Measurements from ENCODE around the gene MRPL11.

MRPL11 gene

DNA sequence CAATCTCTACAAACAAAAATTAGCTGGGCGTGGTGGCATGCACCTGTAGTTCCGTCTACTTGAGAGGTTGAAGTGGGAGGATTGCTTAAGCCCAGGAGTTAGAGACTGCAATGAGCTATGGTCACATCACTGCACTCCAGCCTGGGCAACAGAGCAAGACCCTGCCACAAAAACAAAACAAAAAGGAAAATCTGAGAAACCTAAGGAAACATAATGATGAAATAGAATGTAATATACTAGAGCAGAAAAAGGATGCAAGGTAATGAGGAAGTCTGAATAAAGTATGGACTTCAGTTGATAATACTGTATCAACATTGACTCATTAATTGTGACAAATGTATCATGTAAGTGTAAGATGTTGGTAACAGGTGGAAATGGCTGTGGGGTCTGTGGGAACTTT, 9.7 kb downstream of the MRPL11 start:
- DNase-seq, result no peak

DNA sequence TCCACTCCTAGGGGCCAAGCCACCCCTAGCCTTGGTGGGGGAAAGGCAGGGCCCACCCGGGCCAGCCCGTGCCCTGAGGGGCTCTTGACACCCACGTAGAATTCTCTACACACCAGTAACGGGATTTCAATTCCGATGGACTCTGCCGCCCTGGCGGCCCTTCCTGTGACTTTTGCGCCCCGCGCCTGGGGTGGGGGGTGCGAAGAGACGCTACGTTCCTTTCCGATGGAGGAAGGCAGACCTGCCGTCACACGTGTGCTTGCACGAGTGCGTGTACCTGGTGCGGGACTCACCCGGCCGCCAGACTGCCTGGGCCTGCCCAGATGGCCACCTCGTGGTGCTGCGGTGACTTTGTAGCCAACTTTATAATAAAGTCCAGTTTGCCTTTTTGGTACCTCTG, 12.3 kb downstream of the MRPL11 start:
- DNase-seq, result no peak

DNA sequence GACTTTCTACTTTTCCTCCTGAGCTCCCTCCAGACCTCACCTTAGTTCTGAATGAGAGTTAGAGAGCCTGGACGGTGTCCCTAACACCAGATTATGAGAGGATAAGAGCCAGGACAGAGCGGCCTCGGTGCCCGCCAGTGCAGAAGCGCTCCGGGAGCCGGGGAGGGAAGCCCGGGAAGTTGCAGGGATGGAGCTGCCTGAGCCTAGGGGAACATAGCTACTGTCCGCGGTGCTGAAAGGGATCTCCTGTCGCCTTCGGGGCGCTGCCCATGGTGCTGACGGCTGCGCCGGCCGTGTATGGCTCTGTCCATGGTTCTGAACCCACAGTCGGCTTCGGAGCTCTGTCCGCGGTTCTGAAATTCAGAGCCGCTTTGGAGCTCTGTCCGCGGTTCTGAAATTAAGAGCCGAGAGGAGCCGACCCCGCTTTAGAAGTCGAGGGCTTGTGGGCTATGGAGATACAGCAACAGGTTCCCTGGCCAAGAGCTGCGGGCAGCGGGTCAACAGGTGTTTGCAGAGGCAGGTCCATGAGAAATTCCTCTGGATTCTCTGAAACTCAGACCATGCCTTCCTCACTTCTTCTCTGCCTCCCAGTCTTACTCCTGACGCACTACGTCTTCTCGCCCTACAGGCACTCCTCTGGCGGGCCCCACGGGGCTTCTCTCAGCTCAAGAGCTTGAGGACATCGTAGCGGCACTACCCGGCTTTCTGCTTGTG, 17.0 kb downstream of the MRPL11 start:
- peak; percentile 89 for DNase-seq

DNA sequence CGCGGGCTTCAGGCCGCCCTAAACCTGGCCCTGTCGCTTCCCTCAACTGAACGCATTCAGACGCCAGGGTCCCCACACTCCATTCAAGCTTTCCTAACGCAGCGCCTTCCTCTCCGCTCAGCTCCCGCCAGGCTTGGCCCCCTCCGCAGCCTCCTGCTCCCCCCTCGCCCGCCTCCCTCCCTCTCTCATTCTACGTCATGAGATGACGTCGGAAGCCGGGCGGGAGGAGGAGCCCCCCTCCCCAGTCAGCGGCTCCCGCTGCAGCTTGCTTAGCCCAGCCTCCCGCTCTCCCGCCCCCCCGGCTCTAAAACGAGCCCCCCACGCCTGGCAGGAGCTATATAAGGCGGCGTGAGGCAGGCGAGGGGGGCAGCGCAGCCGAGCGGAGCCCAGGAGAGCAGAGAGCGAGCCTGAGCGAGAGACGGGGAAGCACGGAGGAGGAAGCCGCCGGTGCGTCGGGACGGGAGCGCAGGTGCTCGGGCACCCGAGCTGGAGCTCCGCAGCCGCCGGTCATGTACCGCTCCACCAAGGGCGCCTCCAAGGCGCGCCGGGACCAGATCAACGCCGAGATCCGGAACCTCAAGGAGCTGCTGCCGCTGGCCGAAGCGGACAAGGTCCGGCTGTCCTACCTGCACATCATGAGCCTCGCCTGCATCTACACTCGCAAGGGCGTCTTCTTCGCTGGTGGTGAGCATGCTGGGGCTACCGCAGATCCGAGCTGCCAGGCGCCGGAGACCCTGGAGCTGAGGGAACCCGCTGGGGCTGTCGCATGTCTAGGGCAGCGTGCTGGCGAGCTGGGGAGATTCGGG, 17.8 kb downstream of the MRPL11 start, which contains the start of gene NPAS4:
NPAS4 (plus strand) TSS at position 365 of the 806 bp plus-strand sequence; CDS start at position 510, 145 bp downstream.
- no peak for DNase-seq

DNA sequence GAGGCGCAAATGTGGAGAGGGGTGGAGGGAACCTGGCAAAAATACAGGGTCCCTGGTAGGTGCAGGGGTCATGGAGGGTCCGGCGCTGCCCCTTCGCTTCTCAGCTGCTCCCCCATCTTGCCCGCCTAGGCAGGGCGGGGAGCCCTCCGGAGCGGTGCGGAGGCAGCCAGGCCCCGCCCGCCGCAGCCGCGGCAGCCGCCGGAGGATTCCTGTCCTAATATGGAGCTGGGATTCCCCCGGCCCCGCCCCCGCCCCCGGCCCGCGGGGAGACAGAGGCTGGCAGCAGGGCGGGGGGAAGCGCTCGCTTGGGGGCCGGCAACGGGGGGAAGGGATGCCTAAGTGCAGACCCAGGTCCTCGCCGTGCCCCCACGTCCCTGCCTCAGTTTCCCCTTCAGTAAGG, 18.8 kb downstream of the MRPL11 start:
- DNase-seq, result no peak

DNA sequence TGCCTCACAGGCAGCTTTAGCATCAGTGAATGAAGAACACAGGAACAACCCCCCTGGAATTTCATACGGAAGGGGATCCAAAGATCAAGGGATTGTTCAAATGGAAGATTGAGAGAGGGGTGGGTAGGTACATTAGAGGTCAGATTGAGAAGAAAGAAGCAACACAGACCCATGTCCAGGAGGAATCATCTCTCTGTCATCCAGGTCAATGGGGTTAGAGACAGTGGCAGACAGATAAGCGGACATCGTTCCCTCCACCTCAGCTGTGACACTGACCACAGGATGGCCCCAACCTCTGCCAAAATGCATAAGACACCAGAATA, 19.7 kb downstream of the MRPL11 start:
- no peak for DNase-seq

DNA sequence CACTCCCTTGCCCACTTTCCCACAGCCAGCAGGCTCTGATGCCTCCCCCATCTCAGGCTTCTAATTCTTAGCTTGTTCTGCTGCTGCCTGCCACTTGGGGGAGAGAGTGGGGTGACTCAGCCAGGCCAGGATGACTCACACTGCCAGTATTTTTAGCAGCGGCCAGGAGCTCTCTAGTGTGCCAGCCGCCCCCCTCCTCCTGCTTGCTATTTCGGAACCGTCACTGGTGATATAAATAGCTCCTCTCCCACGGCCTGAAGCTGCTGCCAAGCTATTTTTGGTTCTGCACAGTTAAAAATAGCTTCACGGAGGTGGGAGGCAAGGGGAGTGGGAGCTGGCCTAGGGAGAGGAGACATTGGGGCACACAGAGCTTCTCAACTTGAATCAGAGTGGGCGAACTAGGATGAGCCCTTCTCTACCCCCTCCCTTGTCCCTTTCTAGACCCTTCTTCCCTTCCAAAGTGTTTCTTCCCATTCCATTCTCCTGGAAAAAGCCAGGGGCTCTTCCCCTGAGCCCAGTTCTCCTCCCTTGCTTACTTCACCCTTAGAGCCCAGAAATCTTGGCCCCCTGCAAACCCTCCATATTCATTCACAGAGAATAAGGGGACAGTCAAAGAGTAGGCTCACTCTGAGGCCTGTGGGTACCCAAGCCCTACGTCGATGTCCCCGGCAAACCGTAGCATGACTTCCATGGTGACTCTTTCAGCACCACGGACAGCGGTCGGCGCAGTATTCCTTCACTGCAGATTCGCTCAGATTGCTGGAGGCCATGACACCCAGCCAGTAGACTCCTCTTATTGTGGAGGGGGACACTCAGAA, 20.3 kb downstream of the MRPL11 start:
- DNase-seq, result peak; percentile 52

DNA sequence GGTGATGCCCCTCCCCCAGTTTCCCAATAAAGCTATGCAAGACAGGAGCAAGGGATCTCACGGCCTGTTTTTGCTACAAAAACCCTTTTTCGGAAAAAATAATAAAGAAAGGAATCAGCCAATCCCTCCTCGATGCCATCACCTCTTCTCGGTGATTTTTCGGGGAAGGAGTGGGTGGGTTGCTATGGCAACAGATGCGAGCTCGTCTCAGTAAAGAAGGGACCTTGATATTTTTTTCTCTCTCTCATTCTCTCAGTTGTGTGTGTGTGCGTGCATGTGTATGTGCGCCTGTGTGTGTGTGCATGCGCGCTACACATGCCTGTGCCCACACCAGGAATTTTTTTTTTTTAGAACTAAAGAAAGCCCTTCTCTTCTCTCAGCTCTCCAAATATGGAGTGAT, 21.6 kb downstream of the MRPL11 start:
- no peak for DNase-seq

DNA sequence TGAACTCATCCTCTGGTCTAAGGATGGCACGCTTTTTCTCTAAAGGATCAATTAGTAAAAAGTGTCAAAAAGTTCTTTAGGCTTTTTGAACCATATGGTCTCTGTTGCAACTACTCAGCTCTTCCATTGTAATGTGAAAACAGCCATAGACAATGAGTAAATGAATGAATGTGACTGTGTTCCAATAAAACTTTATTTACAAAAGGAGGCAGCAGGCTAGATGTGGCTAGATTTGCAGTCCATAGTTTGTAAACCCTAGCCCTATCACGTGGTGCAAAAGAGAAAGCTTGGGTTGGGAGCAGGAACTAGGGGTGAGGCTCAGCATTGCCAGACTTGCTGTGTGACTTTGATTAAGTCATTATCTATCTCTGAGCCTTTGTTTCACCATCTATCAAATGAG, 23.2 kb downstream of the MRPL11 start:
- no peak for DNase-seq

DNA sequence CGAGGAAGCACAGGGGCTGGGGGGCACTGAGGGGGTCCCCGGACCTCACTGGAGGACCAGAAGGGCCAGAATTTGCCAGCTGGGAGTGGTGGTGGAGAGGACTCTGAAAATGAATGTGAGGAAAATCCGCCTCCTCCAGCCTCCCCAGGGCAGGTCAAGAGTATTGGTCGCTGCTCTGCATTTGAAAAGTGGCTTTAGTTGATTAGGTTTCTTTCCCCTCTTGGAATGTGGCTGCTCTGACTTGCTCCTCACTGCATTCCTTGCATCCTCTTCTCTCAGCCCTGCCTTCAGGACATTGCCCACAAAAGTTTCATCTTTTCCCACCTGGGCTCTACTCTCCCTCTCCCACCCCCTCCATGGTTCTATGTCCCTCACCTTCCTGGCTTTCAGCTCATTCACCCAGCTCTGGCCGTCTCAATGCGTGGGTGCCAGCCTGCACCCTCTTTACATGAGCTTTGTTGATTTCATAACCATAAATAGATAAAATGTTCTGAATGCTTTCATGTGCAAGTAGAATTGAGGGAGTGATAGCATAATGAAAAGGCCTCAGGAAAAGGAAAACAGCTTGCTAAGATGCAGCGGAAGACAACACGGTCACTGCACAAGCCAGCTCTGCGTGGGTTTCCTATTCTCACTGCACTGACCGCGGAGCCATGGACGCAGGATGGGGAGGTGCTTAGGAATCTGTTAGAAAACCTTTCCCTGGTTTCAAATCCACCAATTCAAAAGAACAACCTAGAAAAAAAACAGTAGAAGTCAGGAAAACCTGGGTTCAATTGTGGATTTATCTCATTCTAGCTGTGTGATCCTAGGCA, 24.3 kb downstream of the MRPL11 start:
- no peak for DNase-seq

DNA sequence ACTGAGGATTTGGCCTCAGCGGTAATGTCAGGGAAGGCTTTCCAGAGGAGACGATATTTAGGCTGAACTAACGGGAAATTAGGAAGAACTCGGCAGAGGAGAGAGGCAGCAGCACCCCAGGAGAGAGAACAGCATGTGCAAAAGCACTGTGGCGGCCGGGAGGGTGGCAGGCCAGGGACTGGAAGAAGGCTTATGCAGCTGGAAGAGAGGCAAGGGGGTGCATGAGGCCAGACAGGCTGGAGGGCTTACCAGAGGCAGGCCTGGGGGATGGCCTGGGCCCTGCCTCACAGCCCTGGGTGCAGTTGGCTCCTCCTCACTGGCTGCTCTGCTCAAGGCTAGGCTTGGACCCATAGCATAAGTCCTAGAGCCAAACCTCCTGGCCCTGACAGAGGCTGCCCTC, 25.5 kb downstream of the MRPL11 start:
- no peak for DNase-seq

DNA sequence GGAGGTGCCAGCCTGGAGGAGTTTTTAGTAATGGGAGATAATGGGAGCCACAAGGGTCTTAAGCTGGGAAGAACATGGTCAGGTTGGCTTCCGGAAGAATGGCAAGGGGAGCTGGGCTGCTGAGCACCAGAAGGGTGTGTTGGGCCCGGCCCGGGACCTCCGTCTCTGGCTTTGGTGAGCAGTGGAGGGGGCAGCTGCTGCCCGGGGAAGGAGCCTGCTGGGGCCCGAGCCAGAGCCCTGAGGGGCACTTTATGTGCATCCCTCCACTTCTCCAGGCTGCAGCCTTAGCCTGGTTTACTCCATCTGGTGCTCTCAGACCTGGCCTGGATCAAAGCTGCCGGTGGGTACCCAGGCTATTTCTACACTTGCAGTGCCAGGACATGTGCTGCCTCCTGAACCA, 26.5 kb downstream of the MRPL11 start:
- no peak for DNase-seq

DNA sequence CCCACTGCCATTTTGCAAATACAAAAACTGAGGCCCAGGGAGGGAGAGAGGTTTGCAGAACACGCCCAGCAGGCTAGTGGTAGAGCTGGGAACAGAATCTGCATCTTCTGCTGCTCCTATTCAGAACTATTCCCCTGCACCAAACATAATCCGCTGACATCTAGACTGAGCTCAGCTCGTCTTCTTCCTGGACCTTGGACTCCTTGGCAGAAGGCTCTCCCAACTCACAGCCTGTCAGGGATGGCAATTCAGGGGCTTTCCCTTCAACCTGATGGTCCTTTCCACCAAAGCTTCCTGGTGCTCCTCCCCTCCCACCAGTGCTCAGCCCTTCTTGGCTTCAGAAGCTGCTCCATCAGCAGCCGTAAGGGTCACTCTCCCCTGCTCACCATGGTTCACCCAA, 27.3 kb downstream of the MRPL11 start:
- DNase-seq, result no peak

DNA sequence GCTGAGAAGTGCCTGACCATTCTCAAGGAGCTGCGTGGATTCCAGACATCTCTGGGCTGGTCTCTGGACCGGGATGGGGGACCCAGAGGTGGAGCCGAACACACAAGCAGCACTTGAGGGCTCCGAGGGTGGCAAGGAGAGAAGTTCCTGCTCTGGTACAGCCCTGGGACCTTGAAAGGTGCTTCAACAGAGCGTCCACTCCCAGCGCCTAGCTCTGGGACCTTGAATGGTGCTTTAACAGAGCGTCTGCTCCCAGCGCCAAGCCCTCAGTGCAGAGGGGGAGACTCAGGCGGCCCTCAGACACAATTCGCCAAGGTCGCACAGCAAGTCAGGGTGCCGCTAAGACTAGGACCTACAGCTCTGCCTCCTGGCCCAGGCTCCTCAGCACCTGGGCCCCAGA, 28.5 kb downstream of the MRPL11 start:
- no peak for DNase-seq

DNA sequence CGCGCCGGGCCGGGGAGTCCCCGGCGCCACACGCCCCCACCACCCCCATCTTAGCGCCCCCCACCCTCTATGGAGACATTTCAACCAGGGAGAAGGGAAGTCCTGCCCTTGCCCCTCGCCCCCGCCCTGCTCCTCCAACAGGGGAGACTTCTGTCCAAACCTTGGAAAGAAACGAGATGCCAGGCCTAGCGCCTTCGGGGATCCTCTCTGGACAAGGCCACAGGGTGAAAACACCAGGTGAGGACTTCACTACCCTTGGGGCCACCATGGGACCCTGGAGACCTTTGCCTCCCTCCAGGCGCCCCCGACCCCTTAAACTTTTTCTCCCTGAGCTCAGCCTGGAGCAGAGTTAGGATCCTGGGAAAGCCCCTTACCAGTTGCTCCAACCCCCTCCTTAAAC, 29.4 kb downstream of the MRPL11 start:
- no peak for DNase-seq

DNA sequence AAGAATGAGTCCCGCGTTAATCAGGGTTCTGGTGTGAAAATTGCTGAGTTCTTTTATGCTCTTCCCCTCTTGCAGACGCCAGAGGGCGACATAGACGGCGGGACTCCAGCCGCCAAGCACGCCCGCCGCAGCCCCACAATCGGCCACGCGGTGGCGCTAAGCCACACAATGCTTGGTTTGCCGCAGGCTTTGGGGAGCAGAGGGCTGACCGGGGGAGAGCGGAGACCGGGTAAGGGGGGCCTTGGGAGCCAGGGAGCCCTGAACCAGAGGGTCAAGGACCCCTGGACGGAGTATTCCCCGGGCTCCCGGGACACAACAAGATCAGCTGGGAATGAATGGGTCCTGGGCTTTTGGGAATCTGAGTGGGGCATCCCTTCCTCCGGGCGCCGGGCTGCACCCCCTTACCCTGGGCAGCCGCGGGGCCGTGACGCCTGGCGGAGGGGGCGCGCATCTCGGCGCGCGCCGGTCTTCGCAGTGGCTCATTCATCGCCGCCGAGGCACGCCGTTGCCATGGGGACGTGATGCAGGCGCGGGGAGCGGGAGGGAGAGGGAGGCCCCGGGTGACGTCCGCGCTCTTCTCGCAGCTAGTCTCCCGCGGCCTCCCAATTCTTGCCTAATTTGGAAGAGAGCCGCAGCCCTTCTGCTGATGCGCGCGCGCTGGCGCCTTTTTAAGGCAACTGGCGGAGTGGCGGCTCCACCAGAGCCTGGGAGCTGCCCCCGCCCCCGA, 30.0 kb downstream of the MRPL11 start:
- peak; percentile 90 for DNase-seq

DNA sequence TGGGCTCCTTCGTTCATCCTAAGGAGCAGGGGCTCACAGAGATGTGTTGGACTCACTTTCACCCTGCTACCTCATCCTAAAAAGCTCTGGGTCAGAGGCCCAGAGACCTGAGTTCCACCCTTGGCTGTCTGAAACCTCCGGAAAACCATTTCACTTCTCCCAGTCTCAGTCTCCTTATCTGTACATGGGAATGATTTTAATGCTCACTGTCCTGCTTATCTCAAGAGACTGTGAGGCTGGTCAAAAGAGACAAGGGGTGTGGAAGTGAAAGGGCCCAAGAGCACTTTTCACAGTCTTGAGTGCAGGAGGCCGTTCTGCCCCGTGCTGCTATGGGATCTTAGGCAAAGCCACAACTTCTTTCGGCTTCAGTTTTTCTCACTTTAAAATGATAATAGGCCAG, 31.0 kb downstream of the MRPL11 start:
- DNase-seq, result no peak

DNA sequence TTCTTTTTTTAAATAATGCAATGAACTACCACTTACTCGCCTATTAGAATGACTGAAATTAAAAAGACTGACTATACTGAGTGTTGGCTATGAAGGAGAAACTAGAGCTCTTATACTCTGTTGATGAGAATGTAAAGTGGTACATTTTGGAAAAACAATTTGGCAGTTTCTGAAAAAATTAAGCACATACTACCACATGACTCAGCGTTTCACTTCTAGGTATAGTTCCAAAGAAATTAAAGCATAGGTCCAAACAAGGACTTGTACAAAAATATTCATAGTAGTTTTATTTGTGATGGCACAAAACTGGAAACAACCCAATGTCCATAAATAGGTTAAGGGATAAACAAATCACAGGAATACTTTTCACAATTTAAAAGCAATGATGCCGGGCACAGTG, 44.7 kb downstream of the MRPL11 start:
- DNase-seq, result no peak

DNA sequence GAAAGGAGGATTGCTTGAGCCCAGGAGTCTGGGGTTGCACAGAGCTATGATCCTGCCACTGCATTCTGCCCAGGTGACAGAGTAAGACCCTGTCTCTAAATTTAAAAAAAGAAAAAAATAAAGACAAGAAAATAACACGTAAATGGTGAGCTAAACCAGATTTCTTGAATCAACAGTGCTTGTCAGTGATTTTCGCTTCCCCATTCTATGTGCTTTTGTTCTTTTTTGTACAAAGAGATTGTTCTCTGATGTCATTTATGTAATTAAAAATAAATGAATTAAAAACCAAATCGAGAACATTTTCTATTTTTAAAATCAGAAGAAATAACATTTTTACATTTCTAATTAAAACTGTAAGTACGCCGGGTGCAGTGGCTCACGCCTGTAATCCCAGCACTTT, 47.3 kb downstream of the MRPL11 start:
- no peak for DNase-seq

DNA sequence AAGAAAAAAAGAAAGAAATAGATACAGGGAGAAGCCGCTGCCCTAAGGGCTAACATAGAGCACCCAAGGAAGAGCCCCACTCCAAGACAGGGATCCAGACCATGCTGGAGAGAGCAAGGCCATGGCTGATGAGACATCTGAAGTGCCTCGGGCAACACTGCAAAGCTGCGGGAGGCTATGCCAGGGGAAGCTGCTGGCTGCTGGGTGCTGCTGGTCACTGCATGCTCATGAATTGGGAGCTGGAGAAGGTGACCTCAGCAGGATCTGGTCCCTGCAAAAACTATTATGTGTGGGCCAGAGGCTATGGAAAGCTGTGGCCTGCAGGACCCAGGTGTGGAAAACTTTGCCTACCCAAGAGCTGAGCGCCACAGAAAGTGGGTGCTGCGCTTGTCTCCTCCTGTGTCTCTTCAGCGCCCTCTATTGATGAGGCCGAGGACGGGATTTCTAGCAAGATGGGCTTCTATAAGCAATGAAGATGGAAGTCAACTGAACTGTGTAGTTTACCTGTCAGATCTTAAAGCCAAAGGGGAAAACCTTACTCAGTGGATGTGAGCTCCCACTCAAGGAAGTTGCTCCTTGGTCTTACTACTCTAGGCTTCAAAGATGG, 49.8 kb downstream of the MRPL11 start:
- DNase-seq, result peak; percentile 79

DNA sequence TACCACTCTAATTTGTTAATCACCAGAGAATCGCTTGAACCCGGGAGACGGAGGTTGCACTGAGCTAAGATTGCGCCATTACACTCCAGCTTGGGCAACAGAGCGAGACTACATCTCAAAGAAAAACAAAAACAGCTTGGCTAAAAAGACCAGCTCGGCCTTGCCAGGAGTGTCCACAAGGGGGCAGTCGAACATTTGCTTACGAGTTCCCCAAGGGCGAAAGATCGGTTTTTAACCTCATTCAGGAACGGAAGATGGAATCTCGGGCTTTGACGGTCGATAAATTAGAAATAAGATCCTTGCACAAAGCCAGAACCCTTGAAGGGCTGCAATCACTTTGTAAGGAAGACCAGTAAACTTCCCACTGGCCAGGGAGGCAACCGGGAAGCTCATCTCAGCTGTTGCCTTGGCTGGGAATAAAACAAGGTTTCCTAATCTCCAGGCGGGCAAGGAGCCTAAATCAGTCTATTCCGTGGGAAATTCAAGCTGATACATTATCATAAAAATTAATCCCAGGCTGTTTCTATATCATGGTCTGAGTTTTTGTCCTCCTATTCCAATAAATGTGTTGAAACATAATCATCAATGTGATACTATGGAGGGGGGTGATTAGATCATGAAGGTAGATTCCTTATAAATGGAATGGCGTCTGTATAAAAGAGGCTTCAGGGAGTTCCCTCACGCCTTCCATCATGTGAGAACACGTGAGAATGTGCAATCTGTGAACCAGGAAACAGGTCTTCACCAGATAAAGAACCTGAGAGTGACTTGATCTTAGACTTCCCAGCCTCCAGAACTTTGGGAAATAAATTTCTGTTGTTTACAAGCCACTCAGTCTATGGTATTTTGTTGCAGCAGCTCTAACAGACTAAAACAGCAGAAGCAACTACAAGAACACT, 52.2 kb downstream of the MRPL11 start:
- peak; percentile 84 for DNase-seq
